Activated T-helper 1 cell treated with anti-CD3 and anti-CD28 coated beads, Interleukin-12 subunit alpha, Interleukin-12 subunit beta, Interleukin-2, Interleukin-4 antibody, amounts not matched to agents 30 ng/mL and 10 ng/mL and 1 ng/mL, durations not matched to agents 14 hours and 24 hours and 36 hours (primary cell): Measurements from ENCODE around the gene CD37. TPM values are rescaled to one million over a fixed set of nuclear protein-coding genes. Genes with fewer than 3 reads are reported as not detected.
"Not testable (repeated sequence)": the region's sequence is repeated elsewhere in the genome, so short reads cannot be mapped to it uniquely, and the experiment has no call there.

ENCODE experiments used
- DNase-seq: peaks from one replicate; pipeline ENCODE4 v3.0.0; 2021; ENCODE audit warnings: low spot score
- H3K27ac Mint-ChIP-seq: one replicate; pipeline ENCODE4 v1.8.0; 2021; ENCODE audit warnings: mild to moderate bottlenecking, mixed read lengths
- H3K27me3 Mint-ChIP-seq: one replicate; pipeline ENCODE4 v1.8.0; 2022; ENCODE audit warnings: mild to moderate bottlenecking, moderate library complexity, mixed read lengths; ENCODE audit not compliant: insufficient read depth
- H3K36me3 Mint-ChIP-seq: one replicate; pipeline ENCODE4 v1.8.0; 2021; ENCODE audit warnings: low read depth, mixed read lengths
- H3K4me1 Mint-ChIP-seq: one replicate; pipeline ENCODE4 v1.8.0; 2021; ENCODE audit warnings: low read depth, mixed read lengths
- H3K4me3 Mint-ChIP-seq: one replicate; pipeline ENCODE4 v1.8.0; 2021; ENCODE audit warnings: mild to moderate bottlenecking, moderate library complexity, mixed read lengths
- H3K9me3 Mint-ChIP-seq: one replicate; pipeline ENCODE4 v1.8.0; 2021; ENCODE audit warnings: mixed read lengths
- intact Hi-C: fragments of 100-400 bp; cut with micrococcal nuclease; formaldehyde crosslinking; loops from one replicate; pipeline ENCODE4 v1.15.1; 2024
- total RNA-seq: library from RNA; stranded (reverse); gene quantifications from 2 replicates; pipeline ENCODE4 v1.2.3, GENCODE V29; 2022

The CD37 gene
- total RNA-seq, 1 donor from 2014 or later = 129 TPM

GRCh38 chr19:49362048-49362928 lies 27.1 kb downstream of the CD37 start, which contains the start of gene TEAD2:
Gene TEAD2, minus strand, starts transcription at chr19:49362416. Its CDS starts 2,341 bp downstream, at chr19:49360075.
- Mint-ChIP-seq H3K27ac (no peak within 1 kb of the TSS), H3K9me3 (no peaks in the 10 kb centered on the region), H3K4me1 (peaks cover 6% of the 10 kb centered on the region), H3K4me3 (peak within 1 kb of the TSS; percentile 26), H3K27me3 (peaks cover 36% of the 10 kb centered on the region), H3K36me3 (no peaks in the 10 kb centered on the region)
- DNase-seq = no peak
- intact Hi-C loops = loop anchor here (2.0 kb wide), 1 partner anchor 71 kb away; no protein-coding TSS in a partner anchor

- no peak overlapping the region for H3K27ac Mint-ChIP-seq
- H3K9me3 Mint-ChIP-seq = no peaks in the 10 kb centered on the region
- no peak overlapping the region for H3K4me3 Mint-ChIP-seq
- H3K4me1 Mint-ChIP-seq = peaks cover 6% of the 10 kb centered on the region
- peaks cover 32% of the 10 kb centered on the region for H3K27me3 Mint-ChIP-seq
- intact Hi-C loops = loop anchor here (1.0 to 2.0 kb wide), 4 partner anchors 28 to 107 kb away; partner anchors contain the start of gene CD37
- DNase-seq = no peak
- H3K36me3 Mint-ChIP-seq = no peaks in the 10 kb centered on the region
Observed at GRCh38 chr19:49362929-49363267, 27.7 kb downstream of the CD37 start.

GRCh38 chr19:49363268-49364082 lies 28.3 kb downstream of the CD37 start, which contains the start of gene DKKL1:
Gene DKKL1, plus strand, starts transcription at chr19:49363877. Its CDS starts 122 bp downstream, at chr19:49363999.
- H3K27ac Mint-ChIP-seq = no peak within 1 kb of the TSS
- peaks cover 32% of the 10 kb centered on the region for H3K27me3 Mint-ChIP-seq
- H3K36me3 Mint-ChIP-seq = no peaks in the 10 kb centered on the region
- H3K9me3 Mint-ChIP-seq = no peaks in the 10 kb centered on the region
- no peak within 1 kb of the TSS for H3K4me3 Mint-ChIP-seq
- intact Hi-C loops = loop anchor here (1.0 to 2.0 kb wide), 4 partner anchors 28 to 107 kb away; partner anchors contain the start of gene CD37
- peak; percentile 72 for DNase-seq
- H3K4me1 Mint-ChIP-seq = peaks cover 6% of the 10 kb centered on the region

- Mint-ChIP-seq H3K27me3 (peaks cover 33% of the 10 kb centered on the region), H3K36me3 (no peaks in the 10 kb centered on the region), H3K4me3 (no peak overlapping the region), H3K9me3 (peaks cover 6% of the 10 kb centered on the region), H3K4me1 (peaks cover 6% of the 10 kb centered on the region), H3K27ac (no peak overlapping the region)
- intact Hi-C loops = no loop called here
- no peak for DNase-seq
Observed at GRCh38 chr19:49364083-49364737, 29.0 kb downstream of the CD37 start.

DNA sequence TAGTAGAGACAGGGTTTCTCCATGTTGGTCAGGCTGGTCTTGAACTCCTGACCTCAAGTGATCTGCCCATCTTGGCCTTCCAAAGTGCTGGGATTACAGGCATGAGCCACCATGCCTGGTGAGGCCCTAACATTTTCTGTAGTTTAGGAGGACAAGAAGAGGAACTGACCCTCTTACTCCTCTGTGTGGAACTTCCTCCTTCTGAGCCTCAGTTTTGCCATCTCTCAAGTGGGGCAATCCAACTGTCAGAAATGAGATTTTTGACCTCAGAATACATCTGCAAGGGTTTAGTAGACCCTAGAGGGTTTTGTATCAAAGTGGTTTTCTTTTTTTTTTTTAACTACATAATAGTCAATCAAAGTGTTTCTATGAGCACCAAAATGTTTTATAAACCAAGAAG lies 30.9 kb downstream of the CD37 start:
- H3K27me3 Mint-ChIP-seq = peaks cover 27% of the 10 kb centered on the region
- intact Hi-C loops = no loop called here
- H3K36me3 Mint-ChIP-seq = no peaks in the 10 kb centered on the region
- H3K27ac Mint-ChIP-seq = no peak overlapping the region
- H3K4me3 Mint-ChIP-seq = no peak overlapping the region
- H3K9me3 Mint-ChIP-seq = peaks cover 13% of the 10 kb centered on the region
- H3K4me1 Mint-ChIP-seq = peaks cover 4% of the 10 kb centered on the region
- DNase-seq = no peak

DNA sequence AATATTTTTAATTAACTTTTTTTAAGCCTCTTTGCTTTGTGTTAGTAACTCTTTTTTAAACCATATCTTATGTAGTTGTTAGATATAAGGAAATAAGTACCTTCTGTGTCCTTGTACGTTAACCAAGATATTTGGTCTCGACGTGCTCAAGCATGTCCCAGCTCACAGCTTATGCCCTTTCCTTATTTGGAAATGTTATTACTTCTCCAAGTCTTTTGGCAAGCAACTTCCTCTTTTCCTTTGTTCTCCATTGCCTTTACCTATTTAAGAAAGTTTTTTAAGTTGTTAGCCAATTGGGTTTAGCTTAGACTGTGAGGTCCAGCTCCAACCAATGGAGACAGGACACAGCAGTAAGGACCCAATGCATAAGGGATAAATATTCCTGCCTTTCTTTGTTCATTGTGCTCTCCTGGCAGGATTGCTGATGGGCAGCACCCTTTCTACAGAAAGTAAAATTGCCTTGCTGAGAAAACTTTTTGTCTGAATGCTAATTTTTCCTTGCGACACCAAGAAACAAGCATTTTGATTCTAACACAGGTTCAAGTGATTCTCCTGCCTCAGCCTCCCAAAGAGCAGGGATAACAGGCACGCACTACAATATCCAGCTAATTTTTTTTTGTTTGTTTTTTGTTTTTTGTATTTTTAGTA lies 33.6 kb downstream of the CD37 start:
- Mint-ChIP-seq H3K4me1 (no peaks in the 10 kb centered on the region), H3K36me3 (no peaks in the 10 kb centered on the region), H3K4me3 (no peak overlapping the region), H3K9me3 (peaks cover 13% of the 10 kb centered on the region), H3K27ac (no peak overlapping the region), H3K27me3 (peaks cover 18% of the 10 kb centered on the region)
- intact Hi-C loops = no loop called here
- DNase-seq = no peak

DNA sequence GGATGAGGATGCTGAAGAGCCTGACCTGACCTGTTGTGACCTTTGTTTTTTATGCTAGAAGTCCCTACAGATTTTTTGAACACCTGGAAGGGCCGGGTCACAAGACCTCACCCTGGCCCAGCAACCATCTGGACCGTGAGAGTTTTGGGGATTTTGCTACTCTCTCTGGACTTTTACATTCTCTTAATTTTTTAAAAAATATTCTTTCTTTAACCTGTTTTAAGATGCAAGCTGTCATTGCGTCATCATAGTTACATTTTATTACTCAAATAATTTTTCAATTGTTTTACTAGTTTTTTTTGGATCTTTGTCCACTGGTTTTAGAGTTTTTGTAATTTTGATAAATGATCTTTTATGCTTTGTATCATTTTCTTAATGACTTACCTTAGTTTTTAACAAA lies 36.0 kb downstream of the CD37 start:
- Mint-ChIP-seq H3K27me3 (peaks cover 12% of the 10 kb centered on the region), H3K36me3 (no peaks in the 10 kb centered on the region), H3K4me1 (no peaks in the 10 kb centered on the region), H3K4me3 (no peak overlapping the region), H3K9me3 (peaks cover 13% of the 10 kb centered on the region), H3K27ac (no peak overlapping the region)
- no peak for DNase-seq
- intact Hi-C loops = no loop called here

GRCh38 chr19:49373174-49373573 lies 38.0 kb downstream of the CD37 start:
- not testable (repeated sequence) for H3K4me1 Mint-ChIP-seq, H3K27ac Mint-ChIP-seq
- peaks cover 12% of the 10 kb centered on the region for H3K27me3 Mint-ChIP-seq

GRCh38 chr19:49374665-49375434 lies 39.6 kb downstream of the CD37 start:
- peaks cover 10% of the 10 kb centered on the region for H3K27me3 Mint-ChIP-seq
- H3K4me1 Mint-ChIP-seq = no peaks in the 10 kb centered on the region
- H3K27ac Mint-ChIP-seq = no peak overlapping the region
- DNase-seq = no peak
- H3K36me3 Mint-ChIP-seq = no peaks in the 10 kb centered on the region
- peaks cover 4% of the 10 kb centered on the region for H3K9me3 Mint-ChIP-seq
- no peak overlapping the region for H3K4me3 Mint-ChIP-seq
- intact Hi-C loops = no loop called here

More at GRCh38 chr19:49373174-49373573, 38.0 kb downstream of the CD37 start:
- DNase-seq, H3K4me3 Mint-ChIP-seq, intact Hi-C loops, H3K36me3 Mint-ChIP-seq: not testable (repeated sequence)
- peaks cover 13% of the 10 kb centered on the region for H3K9me3 Mint-ChIP-seq

DNA sequence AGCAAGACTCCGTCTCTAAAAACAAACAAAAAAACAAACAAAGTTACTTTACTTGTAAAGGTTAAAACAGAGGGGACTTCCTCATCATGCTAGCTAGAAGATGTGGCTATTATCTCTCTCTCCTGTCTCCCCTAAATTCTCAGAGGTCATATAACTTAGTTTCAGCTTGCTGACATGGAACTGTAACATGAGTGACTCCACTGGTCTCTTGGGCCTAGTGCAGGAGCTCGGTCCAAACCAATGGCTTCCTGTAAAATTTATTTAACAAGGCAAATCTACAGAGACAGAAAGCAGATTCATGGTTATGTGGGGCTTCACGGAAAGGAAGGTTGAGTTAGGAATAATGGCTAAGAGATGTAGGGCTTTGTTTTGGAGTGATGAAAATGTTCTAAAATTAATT lies 43.3 kb downstream of the CD37 start:
- intact Hi-C loops = no loop called here
- H3K4me3 Mint-ChIP-seq = no peak overlapping the region
- no peak overlapping the region for H3K27ac Mint-ChIP-seq
- H3K9me3 Mint-ChIP-seq = peaks cover 7% of the 10 kb centered on the region
- H3K36me3 Mint-ChIP-seq = no peaks in the 10 kb centered on the region
- H3K27me3 Mint-ChIP-seq = peaks cover 9% of the 10 kb centered on the region
- no peak for DNase-seq
- H3K4me1 Mint-ChIP-seq = no peaks in the 10 kb centered on the region

GRCh38 chr19:49380391-49380790 lies 45.2 kb downstream of the CD37 start:
- intact Hi-C loops = no loop called here
- no peak for DNase-seq
- Mint-ChIP-seq H3K4me3 (no peak overlapping the region), H3K4me1 (no peaks in the 10 kb centered on the region), H3K27me3 (peaks cover 13% of the 10 kb centered on the region), H3K27ac (no peak overlapping the region), H3K9me3 (peaks cover 10% of the 10 kb centered on the region), H3K36me3 (no peaks in the 10 kb centered on the region)
